HG02678 (cell line): ENCODE data around the gene SEBOX.

Source experiments
- ATAC-seq: cut with Tn5 transposase; IDR thresholded peaks from one replicate; pipeline ENCODE4 v1.9.1; 2021; ENCODE audit warnings: mild to moderate bottlenecking, moderate library complexity; ENCODE audit not compliant: unreplicated experiment

SEBOX gene

GRCh38 chr17:28369684-28370034 lies 4.7 kb upstream of the SEBOX start:
- no peak for ATAC-seq

- no peak for ATAC-seq
Measured at GRCh38 chr17:28368915-28369683, 4.1 kb upstream of the SEBOX start.

- ATAC-seq = no peak
Measured at GRCh38 chr17:28368306-28368831, 3.4 kb upstream of the SEBOX start.

- ATAC-seq = no peak
Measured at GRCh38 chr17:28367641-28368305, 2.8 kb upstream of the SEBOX start.

DNA sequence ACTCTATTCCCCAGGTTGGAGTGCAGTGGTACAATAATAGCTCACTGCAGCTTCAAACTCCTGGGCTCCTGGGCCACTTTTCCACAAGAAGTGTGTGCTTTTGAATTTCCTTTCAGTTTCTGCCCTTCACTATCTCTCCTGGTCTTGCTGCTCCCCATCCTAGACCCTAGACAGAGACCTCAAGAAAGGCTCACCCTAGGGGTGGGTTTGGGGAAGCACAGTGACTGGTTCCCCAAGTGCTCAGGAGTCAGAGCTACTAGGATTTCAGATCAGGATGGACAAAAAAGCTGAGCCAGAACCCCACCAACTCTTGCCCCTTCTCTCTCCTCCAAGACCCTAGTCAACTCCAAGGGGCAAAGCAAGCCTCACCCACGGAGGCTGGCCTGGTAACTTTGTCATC lies 1.6 kb upstream of the SEBOX start:
- ATAC-seq = no peak

GRCh38 chr17:28365487-28365886 lies 488 bp upstream of the SEBOX start:
- no peak for ATAC-seq

DNA sequence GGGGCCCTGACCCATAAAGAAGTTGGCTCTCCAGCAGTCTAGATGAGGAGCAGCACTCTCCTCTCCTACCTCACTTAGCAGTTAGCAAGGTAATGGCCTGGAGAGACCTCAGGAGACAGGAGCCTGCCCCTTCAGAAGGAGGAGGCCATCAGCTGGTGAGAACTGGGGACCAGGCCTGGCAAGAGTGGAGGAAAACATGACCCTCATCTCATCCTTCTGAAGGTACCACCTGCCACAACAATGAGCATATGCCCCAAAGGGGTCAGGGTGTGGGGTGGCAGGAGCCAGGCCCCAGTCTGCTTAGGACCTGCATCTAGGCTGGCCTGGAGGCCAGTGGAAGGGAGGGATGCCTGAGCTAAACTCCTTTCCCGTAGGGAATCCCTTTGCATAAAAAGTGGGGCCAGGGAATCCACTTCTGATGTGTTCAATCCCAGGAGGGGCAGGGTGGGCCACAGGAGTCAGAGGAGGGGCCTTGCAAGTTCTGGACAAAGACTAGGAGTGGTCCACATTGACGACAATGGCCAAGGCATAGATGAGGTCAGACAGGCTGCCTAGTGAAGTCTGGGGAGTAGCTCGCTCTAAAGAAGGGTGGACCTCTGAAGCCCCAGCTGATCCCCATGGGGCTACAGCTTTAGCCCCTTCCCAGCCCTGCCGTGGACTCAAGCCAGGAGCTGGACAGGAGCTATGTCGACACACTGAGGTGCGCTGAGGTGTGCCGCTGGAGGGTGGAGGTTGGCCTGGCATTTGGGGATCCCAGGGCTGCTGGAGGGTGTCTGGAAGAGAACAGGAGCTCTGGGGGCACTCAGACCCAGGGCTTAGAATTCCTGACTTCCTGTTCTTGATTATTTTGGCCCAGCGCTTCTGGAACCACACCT lies 986 bp downstream of the SEBOX start:
- no peak for ATAC-seq

GRCh38 chr17:28363186-28363585 lies 1.8 kb downstream of the SEBOX start:
- no peak for ATAC-seq

DNA sequence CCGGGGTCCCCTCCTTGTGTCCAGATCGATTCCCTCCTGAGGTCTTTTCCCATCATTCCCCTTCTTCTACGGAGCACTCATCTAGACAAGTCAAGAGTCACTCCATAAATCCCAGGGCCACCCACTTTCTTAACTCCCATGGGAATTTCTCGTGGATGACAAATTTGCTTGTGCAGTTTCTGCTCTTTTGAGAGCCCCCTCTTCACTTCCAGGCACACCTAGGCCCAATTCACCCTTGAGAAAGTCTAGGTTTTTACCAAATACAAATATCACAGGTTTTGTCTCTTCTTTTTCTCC lies 7.2 kb downstream of the SEBOX start:
- ATAC-seq = no peak

- ATAC-seq = peak; percentile 96
Measured at GRCh38 chr17:28357061-28357900, 7.7 kb downstream of the SEBOX start, which contains the start of gene POLDIP2. Gene POLDIP2, minus strand, starts transcription at chr17:28357527. Its CDS starts 79 bp downstream, at chr17:28357448.

- ATAC-seq = no peak
Measured at GRCh38 chr17:28350271-28350670, 14.7 kb downstream of the SEBOX start.

DNA sequence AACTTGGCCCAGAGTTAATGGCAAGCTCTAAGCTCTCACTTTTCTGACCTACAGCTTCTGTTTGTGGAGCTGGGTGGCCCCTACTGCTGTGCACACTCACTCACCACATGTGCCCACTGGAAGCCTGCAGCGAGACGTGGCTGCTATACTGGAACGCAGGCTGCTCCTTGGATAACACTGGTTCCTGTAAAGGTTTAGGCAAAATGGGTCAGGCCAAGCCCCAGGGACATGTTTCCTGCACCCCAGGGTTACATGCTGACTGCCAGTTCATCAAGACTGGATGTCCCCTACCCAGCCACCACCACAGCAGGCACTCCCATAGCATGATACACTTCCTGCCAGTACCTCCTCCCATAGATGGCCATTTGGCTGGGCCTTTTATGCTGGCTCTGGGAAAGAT lies 16.0 kb downstream of the SEBOX start:
- no peak for ATAC-seq

GRCh38 chr17:28347261-28347891 lies 17.6 kb downstream of the SEBOX start:
- ATAC-seq = no peak

DNA sequence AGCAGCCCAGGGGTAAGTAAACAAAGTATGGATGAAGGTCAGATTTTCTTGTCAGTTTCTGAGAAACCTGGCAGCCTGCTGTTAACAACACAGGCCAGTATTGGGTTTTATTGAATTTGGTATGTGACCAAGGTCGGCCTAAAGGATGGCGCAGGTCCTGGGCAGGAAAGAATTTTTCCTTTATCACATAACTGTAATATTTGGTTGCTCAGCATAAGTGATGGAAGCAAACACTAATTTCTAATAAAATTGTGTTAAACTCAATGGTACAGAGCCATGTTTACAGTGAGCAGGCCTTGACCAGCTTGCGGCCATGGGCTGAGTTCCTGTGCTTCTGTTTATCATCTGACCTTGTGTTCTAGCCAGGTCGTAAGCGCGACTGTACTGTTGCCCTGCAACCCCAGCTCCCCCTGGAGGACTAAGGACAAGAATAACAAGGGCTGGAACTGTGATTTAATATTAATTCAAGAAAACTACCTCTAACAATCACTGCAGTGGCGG lies 18.2 kb downstream of the SEBOX start:
- ATAC-seq = no peak

DNA sequence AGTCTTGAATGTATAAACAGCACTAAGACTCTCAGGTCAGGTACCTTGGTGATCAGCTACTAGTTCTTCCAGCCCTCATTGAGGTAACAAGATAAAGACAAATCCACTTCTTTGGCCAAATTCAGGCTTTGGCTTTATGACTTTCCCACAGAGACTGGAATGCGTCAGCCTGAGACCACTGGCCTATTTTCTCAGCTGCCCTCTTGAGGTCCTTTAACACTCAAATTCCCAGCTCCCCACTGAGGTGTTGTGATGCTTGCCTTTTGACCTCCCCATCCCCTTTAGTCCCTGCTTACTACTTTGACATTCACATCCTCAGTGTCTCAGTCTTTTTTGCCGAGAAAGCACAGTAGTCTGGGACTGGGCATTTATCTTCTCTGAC lies 18.8 kb downstream of the SEBOX start:
- no peak for ATAC-seq

- ATAC-seq = no peak
Measured at GRCh38 chr17:28345419-28346198, 19.4 kb downstream of the SEBOX start.

GRCh38 chr17:28344435-28344901 lies 20.5 kb downstream of the SEBOX start:
- ATAC-seq = no peak

GRCh38 chr17:28344011-28344410 lies 21.0 kb downstream of the SEBOX start:
- no peak for ATAC-seq

DNA sequence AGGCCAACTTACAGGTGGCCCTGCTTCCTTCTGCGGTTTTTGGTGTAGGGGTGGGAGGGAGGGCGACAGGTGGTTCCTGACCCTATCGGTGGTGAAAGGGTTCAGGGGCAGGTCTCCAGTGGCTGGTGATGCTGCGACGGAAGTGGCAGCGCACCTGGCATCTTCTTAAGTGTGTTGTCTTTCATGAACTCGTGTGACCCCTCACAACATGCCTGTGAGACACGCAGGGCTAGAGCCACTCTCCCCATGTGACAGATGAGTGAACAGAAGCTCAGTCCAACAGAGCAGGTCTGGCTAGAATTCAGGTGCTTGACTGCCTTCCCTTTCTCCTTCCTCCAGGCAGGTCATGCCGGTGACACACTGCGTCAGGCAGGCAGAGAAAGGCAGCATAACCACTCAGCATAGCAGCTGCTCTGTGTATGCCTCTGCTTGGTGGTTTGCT lies 21.5 kb downstream of the SEBOX start:
- ATAC-seq = no peak
